ENCODE data around the gene PLK1.

The PLK1 gene

GRCh38 chr16:23706439-23706838 is 27.8 kb downstream of the PLK1 start:
- TF ChIP-seq TAF1 (IDR thresholded peaks at IDR 0.05; ENCODE audit: borderline replicate concordance, insufficient read depth, low read length), result no peak
- TF ChIP-seq FOXP2 (optimal IDR thresholded peaks at IDR 0.05; ENCODE audit: borderline replicate concordance, extremely low read depth, extremely low read length, insufficient read depth), result no peak
- no peak for TF ChIP-seq SIN3A (IDR thresholded peaks at IDR 0.05; ENCODE audit: borderline replicate concordance, insufficient read depth, low read length)
- no peak for TF ChIP-seq POLR2AphosphoS5 (IDR thresholded peaks at IDR 0.05; ENCODE audit: low read depth, low read length)
- TF ChIP-seq REST (IDR thresholded peaks at IDR 0.05; ENCODE audit: insufficient read depth in 1 of 2, low read depth in 2 of 2, low read length in 2 of 2), result no peak

GRCh38 chr16:23709536-23709935 is 30.8 kb downstream of the PLK1 start:
- TF ChIP-seq FOXP2 (optimal IDR thresholded peaks at IDR 0.05; ENCODE audit: borderline replicate concordance, extremely low read depth, extremely low read length, insufficient read depth) (no peak), TAF1 (IDR thresholded peaks at IDR 0.05; ENCODE audit: borderline replicate concordance, insufficient read depth, low read length) (no peak), POLR2AphosphoS5 (IDR thresholded peaks at IDR 0.05; ENCODE audit: low read depth, low read length) (no peak), SIN3A (IDR thresholded peaks at IDR 0.05; ENCODE audit: borderline replicate concordance, insufficient read depth, low read length) (no peak), REST (IDR thresholded peaks at IDR 0.05; ENCODE audit: insufficient read depth in 1 of 2, low read depth in 2 of 2, low read length in 2 of 2) (no peak)

GRCh38 chr16:23710008-23710407 is 31.3 kb downstream of the PLK1 start:
- TF ChIP-seq SIN3A (IDR thresholded peaks at IDR 0.05; ENCODE audit: borderline replicate concordance, insufficient read depth, low read length), result no peak
- TF ChIP-seq REST (IDR thresholded peaks at IDR 0.05; ENCODE audit: insufficient read depth in 1 of 2, low read depth in 2 of 2, low read length in 2 of 2), result no peak
- no peak for TF ChIP-seq POLR2AphosphoS5 (IDR thresholded peaks at IDR 0.05; ENCODE audit: low read depth, low read length)
- no peak for TF ChIP-seq FOXP2 (optimal IDR thresholded peaks at IDR 0.05; ENCODE audit: borderline replicate concordance, extremely low read depth, extremely low read length, insufficient read depth)
- TF ChIP-seq TAF1 (IDR thresholded peaks at IDR 0.05; ENCODE audit: borderline replicate concordance, insufficient read depth, low read length), result no peak

GRCh38 chr16:23710504-23710903 is 31.8 kb downstream of the PLK1 start:
- no peak for TF ChIP-seq FOXP2 (optimal IDR thresholded peaks at IDR 0.05; ENCODE audit: borderline replicate concordance, extremely low read depth, extremely low read length, insufficient read depth)
- no peak for TF ChIP-seq REST (IDR thresholded peaks at IDR 0.05; ENCODE audit: insufficient read depth in 1 of 2, low read depth in 2 of 2, low read length in 2 of 2)
- TF ChIP-seq POLR2AphosphoS5 (IDR thresholded peaks at IDR 0.05; ENCODE audit: low read depth, low read length), result no peak
- no peak for TF ChIP-seq TAF1 (IDR thresholded peaks at IDR 0.05; ENCODE audit: borderline replicate concordance, insufficient read depth, low read length)
- TF ChIP-seq SIN3A (IDR thresholded peaks at IDR 0.05; ENCODE audit: borderline replicate concordance, insufficient read depth, low read length), result no peak

- no peak for TF ChIP-seq REST (IDR thresholded peaks at IDR 0.05; ENCODE audit: insufficient read depth in 1 of 2, low read depth in 2 of 2, low read length in 2 of 2)
- TF ChIP-seq SIN3A (IDR thresholded peaks at IDR 0.05; ENCODE audit: borderline replicate concordance, insufficient read depth, low read length), result no peak
- TF ChIP-seq POLR2AphosphoS5 (IDR thresholded peaks at IDR 0.05; ENCODE audit: low read depth, low read length), result no peak
- no peak for TF ChIP-seq FOXP2 (optimal IDR thresholded peaks at IDR 0.05; ENCODE audit: borderline replicate concordance, extremely low read depth, extremely low read length, insufficient read depth)
- no peak for TF ChIP-seq TAF1 (IDR thresholded peaks at IDR 0.05; ENCODE audit: borderline replicate concordance, insufficient read depth, low read length)
These were observed 33.1 kb downstream of the PLK1 start for GRCh38 chr16:23711785-23712184.

Measured in PFSK-1 (cell line).